ENCODE measurements around the gene ARF5. TPM values are rescaled to one million over a fixed set of nuclear protein-coding genes. Genes with fewer than 3 reads are reported as not detected.
A peak's percentile ranks its signal among the peaks of the same experiment; 100 is the strongest.

Gene ARF5
- total RNA-seq, 2 experiments from 2014 or later, result 107 to 120 TPM

- Mint-ChIP-seq H3K4me1 (peaks cover 21% of the 10 kb centered on the region), H3K4me3 (no peak overlapping the region), H3K9me3 (ENCODE audit: low read depth) (no peaks in the 10 kb centered on the region), H3K27ac (no peak overlapping the region), H3K27me3 (no peaks in the 10 kb centered on the region), H3K36me3 (peaks cover 17% of the 10 kb centered on the region)
- no peak for DNase-seq
- CTCF ChIA-PET, result no interaction called here
- no peak for ATAC-seq
Observed at GRCh38 chr7:127578711-127579275, 9.4 kb upstream of the ARF5 start.

- DNase-seq (no peak), ATAC-seq (no peak)
- Mint-ChIP-seq H3K9me3 (ENCODE audit: low read depth) (no peaks in the 10 kb centered on the region), H3K4me3 (no peak overlapping the region), H3K4me1 (peaks cover 33% of the 10 kb centered on the region), H3K27ac (no peak overlapping the region), H3K36me3 (peaks cover 13% of the 10 kb centered on the region), H3K27me3 (no peaks in the 10 kb centered on the region)
- CTCF ChIA-PET, result interaction anchor here (1.0 kb wide), 1 partner anchor 133 kb away, joined by 3 read pairs; no protein-coding TSS in a partner anchor
Observed at GRCh38 chr7:127580612-127581011, 7.6 kb upstream of the ARF5 start.

- H3K27ac Mint-ChIP-seq, result no peak overlapping the region
- CTCF ChIA-PET, result interaction anchor here (1.0 kb wide), 1 partner anchor 134 kb away, joined by 3 read pairs; no protein-coding TSS in a partner anchor
- DNase-seq (no peak), ATAC-seq (no peak)
- peaks cover 13% of the 10 kb centered on the region for H3K36me3 Mint-ChIP-seq
- peaks cover 40% of the 10 kb centered on the region for H3K4me1 Mint-ChIP-seq
- H3K4me3 Mint-ChIP-seq, result no peak overlapping the region
- no peaks in the 10 kb centered on the region for H3K27me3 Mint-ChIP-seq
- H3K9me3 Mint-ChIP-seq (ENCODE audit: low read depth), result no peaks in the 10 kb centered on the region
Observed at GRCh38 chr7:127581716-127582115, 6.5 kb upstream of the ARF5 start.

GRCh38 chr7:127582361-127582760 is 5.8 kb upstream of the ARF5 start:
- H3K27me3 Mint-ChIP-seq, result no peaks in the 10 kb centered on the region
- H3K4me3 Mint-ChIP-seq, result no peak overlapping the region
- DNase-seq (no peak), ATAC-seq (no peak)
- H3K4me1 Mint-ChIP-seq, result peaks cover 42% of the 10 kb centered on the region
- H3K27ac Mint-ChIP-seq, result no peak overlapping the region
- peaks cover 13% of the 10 kb centered on the region for H3K36me3 Mint-ChIP-seq
- H3K9me3 Mint-ChIP-seq (ENCODE audit: low read depth), result no peaks in the 10 kb centered on the region
- CTCF ChIA-PET, result no interaction called here

- Mint-ChIP-seq H3K4me3 (peak overlapping the region; percentile 80), H3K27ac (peak overlapping the region; percentile 90), H3K27me3 (no peaks in the 10 kb centered on the region), H3K4me1 (peaks cover 49% of the 10 kb centered on the region), H3K36me3 (peaks cover 12% of the 10 kb centered on the region), H3K9me3 (ENCODE audit: low read depth) (no peaks in the 10 kb centered on the region)
- no peak for ATAC-seq
- CTCF ChIA-PET, result no interaction called here
- no peak for DNase-seq
Observed at GRCh38 chr7:127584648-127585043, 3.6 kb upstream of the ARF5 start.

GRCh38 chr7:127585044-127585953 is 2.9 kb upstream of the ARF5 start, which contains the start of gene GCC1:
TSS of gene GCC1 (minus strand) at chr7:127585596. CDS start at chr7:127585182, 414 bp downstream.
- peaks cover 15% of the 10 kb centered on the region for H3K36me3 Mint-ChIP-seq
- peak within 1 kb of the TSS; percentile 90 for H3K27ac Mint-ChIP-seq
- H3K4me3 Mint-ChIP-seq, result peak within 1 kb of the TSS; percentile 91
- DNase-seq, result peak; percentile 94
- H3K9me3 Mint-ChIP-seq (ENCODE audit: low read depth), result no peaks in the 10 kb centered on the region
- CTCF ChIA-PET, result interaction anchor here (0.8 to 1.4 kb wide), 2 partner anchors 41 to 624 kb away, joined by 3 to 6 read pairs; no protein-coding TSS in a partner anchor
- peaks cover 53% of the 10 kb centered on the region for H3K4me1 Mint-ChIP-seq
- no peaks in the 10 kb centered on the region for H3K27me3 Mint-ChIP-seq
- peak; percentile 78 for ATAC-seq

GRCh38 chr7:127586346-127586745 is 1.9 kb upstream of the ARF5 start:
- DNase-seq (no peak), ATAC-seq (no peak)
- peaks cover 54% of the 10 kb centered on the region for H3K4me1 Mint-ChIP-seq
- H3K27ac Mint-ChIP-seq, result peak overlapping the region; percentile 42
- CTCF ChIA-PET, result interaction anchor here (1.4 kb wide), 1 partner anchor 623 kb away, joined by 6 read pairs; no protein-coding TSS in a partner anchor
- peaks cover 23% of the 10 kb centered on the region for H3K36me3 Mint-ChIP-seq
- peak overlapping the region; percentile 91 for H3K4me3 Mint-ChIP-seq
- no peaks in the 10 kb centered on the region for H3K9me3 Mint-ChIP-seq (ENCODE audit: low read depth)
- H3K27me3 Mint-ChIP-seq, result no peaks in the 10 kb centered on the region

- ATAC-seq, result no peak
- peaks cover 22% of the 10 kb centered on the region for H3K36me3 Mint-ChIP-seq
- no peaks in the 10 kb centered on the region for H3K9me3 Mint-ChIP-seq (ENCODE audit: low read depth)
- H3K4me1 Mint-ChIP-seq, result peaks cover 44% of the 10 kb centered on the region
- peak overlapping the region; percentile 91 for H3K4me3 Mint-ChIP-seq
- H3K27me3 Mint-ChIP-seq, result no peaks in the 10 kb centered on the region
- no peak for DNase-seq
- CTCF ChIA-PET, result interaction anchor here (0.7 kb wide), 1 partner anchor 438 kb away, joined by 3 read pairs; no protein-coding TSS in a partner anchor
- no peak overlapping the region for H3K27ac Mint-ChIP-seq
Observed at GRCh38 chr7:127587663-127588018, 570 bp upstream of the ARF5 start.

GRCh38 chr7:127588697-127589482 is 679 bp downstream of the ARF5 start:
- CTCF ChIA-PET, result interaction anchor here (1.0 to 1.2 kb wide), 4 partner anchors 31 to 620 kb away, joined by 3 read pairs; no protein-coding TSS in a partner anchor
- peaks cover 17% of the 10 kb centered on the region for H3K36me3 Mint-ChIP-seq
- peak overlapping the region; percentile 91 for H3K4me3 Mint-ChIP-seq
- DNase-seq (peak; percentile 56), ATAC-seq (peak; percentile 4)
- no peaks in the 10 kb centered on the region for H3K9me3 Mint-ChIP-seq (ENCODE audit: low read depth)
- no peaks in the 10 kb centered on the region for H3K27me3 Mint-ChIP-seq
- H3K27ac Mint-ChIP-seq, result peak overlapping the region; percentile 89
- peaks cover 33% of the 10 kb centered on the region for H3K4me1 Mint-ChIP-seq

GRCh38 chr7:127589896-127590295 is 1.7 kb downstream of the ARF5 start:
- no peak for DNase-seq
- CTCF ChIA-PET, result no interaction called here
- Mint-ChIP-seq H3K4me1 (peaks cover 23% of the 10 kb centered on the region), H3K36me3 (peaks cover 17% of the 10 kb centered on the region), H3K27me3 (no peaks in the 10 kb centered on the region), H3K4me3 (peak overlapping the region; percentile 91), H3K27ac (no peak overlapping the region), H3K9me3 (ENCODE audit: low read depth) (no peaks in the 10 kb centered on the region)
- no peak for ATAC-seq

- H3K36me3 Mint-ChIP-seq, result peaks cover 17% of the 10 kb centered on the region
- CTCF ChIA-PET, result no interaction called here
- no peak overlapping the region for H3K4me3 Mint-ChIP-seq
- ATAC-seq, result no peak
- DNase-seq, result no peak
- no peaks in the 10 kb centered on the region for H3K27me3 Mint-ChIP-seq
- no peak overlapping the region for H3K27ac Mint-ChIP-seq
- H3K9me3 Mint-ChIP-seq (ENCODE audit: low read depth), result no peaks in the 10 kb centered on the region
- H3K4me1 Mint-ChIP-seq, result peaks cover 17% of the 10 kb centered on the region
Observed at GRCh38 chr7:127591189-127591588, 3.0 kb downstream of the ARF5 start.

GRCh38 chr7:127591591-127591990 is 3.4 kb downstream of the ARF5 start:
- H3K36me3 Mint-ChIP-seq, result peaks cover 17% of the 10 kb centered on the region
- CTCF ChIA-PET, result no interaction called here
- peaks cover 15% of the 10 kb centered on the region for H3K4me1 Mint-ChIP-seq
- no peak overlapping the region for H3K27ac Mint-ChIP-seq
- H3K27me3 Mint-ChIP-seq, result no peaks in the 10 kb centered on the region
- DNase-seq (no peak), ATAC-seq (no peak)
- no peak overlapping the region for H3K4me3 Mint-ChIP-seq
- H3K9me3 Mint-ChIP-seq (ENCODE audit: low read depth), result no peaks in the 10 kb centered on the region

GRCh38 chr7:127592550-127592949 is 4.3 kb downstream of the ARF5 start:
- CTCF ChIA-PET, result no interaction called here

More at GRCh38 chr7:127592550-127592949, 4.3 kb downstream of the ARF5 start:
- Mint-ChIP-seq H3K36me3 (peaks cover 17% of the 10 kb centered on the region), H3K4me1 (peaks cover 11% of the 10 kb centered on the region), H3K27ac (no peak overlapping the region), H3K4me3 (no peak overlapping the region), H3K27me3 (no peaks in the 10 kb centered on the region), H3K9me3 (ENCODE audit: low read depth) (no peaks in the 10 kb centered on the region)
- no peak for ATAC-seq
- DNase-seq, result no peak

Measured in activated CD8-positive, alpha-beta memory T cell treated with anti-CD3 and anti-CD28 coated beads, Interleukin-2, amount 10 ng/mL, durations not matched to agents 7 days and 5 days (primary cell).